HCEC 1CT (cell line): Measurements from ENCODE around the gene RNF144A.
"Not testable (repeated sequence)": the region's sequence is repeated elsewhere in the genome, so short reads cannot be mapped to it uniquely, and the experiment has no call there.

ENCODE experiments used
- DNase-seq: peaks from one replicate; pipeline ENCODE4 v3.0.0-alpha.2; 2017

RNF144A gene

GRCh38 chr2:6930923-6931647 is 13.9 kb downstream of the RNF144A start:
- no peak for DNase-seq

- DNase-seq: no peak
Observed at GRCh38 chr2:6931753-6932152, 14.5 kb downstream of the RNF144A start.

DNA sequence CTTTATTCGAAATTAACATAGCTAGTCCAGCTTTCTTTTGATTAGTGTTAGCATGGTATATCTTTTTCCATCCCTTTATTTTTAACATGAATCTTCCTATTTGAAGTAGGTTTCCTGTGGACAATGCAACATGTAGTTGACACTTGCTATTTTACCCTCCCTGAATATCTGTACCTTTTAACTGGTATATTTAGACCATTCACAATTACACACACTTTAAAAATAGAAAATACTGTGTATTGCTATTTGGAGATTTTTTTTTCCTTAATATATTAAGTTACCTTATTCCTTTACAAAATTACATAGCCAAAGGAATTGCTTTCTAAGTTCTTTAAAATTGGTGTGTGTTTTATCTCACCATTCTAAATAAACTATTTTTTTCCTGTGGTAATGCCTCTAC is 15.0 kb downstream of the RNF144A start:
- DNase-seq: no peak

DNA sequence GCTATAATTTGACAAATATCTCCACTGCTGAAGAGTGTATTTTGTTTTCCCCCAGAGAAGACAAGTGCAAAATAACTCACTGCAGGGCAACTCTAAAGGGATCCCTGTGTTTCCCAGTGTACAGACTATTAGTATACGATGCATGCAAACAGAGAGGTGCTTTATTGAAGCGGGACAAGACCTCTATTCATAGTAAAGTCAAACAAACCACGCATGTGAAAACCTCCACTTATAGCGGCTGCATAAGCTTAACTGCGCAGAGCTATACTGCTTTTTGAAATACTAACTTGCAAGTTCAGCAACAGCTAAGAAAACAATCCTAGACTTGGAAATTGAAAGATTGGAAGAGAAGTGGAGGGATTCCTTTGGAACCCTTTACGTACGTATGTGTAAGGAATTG is 15.6 kb downstream of the RNF144A start:
- DNase-seq: no peak

- DNase-seq: no peak
Observed at GRCh38 chr2:6933911-6934310, 16.7 kb downstream of the RNF144A start.

DNA sequence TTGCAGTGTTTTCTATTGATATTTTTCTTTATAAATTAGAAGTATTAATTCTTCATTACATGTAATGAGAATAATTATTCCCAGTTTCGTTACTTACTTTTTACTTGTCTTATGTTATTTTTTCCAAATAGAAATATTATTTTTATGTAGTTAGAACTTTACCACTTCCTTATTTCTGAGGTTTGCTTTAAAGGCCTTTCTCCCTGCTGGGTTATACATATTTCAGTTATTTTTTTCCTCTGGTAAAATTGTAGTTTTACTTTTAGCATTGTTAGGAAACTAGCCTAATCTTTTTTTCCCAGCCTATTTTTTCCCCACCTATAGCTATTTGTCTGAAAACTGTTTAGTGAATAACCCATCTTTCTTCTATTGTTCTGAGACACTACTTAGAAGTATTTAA is 17.1 kb downstream of the RNF144A start:
- DNase-seq: no peak

DNA sequence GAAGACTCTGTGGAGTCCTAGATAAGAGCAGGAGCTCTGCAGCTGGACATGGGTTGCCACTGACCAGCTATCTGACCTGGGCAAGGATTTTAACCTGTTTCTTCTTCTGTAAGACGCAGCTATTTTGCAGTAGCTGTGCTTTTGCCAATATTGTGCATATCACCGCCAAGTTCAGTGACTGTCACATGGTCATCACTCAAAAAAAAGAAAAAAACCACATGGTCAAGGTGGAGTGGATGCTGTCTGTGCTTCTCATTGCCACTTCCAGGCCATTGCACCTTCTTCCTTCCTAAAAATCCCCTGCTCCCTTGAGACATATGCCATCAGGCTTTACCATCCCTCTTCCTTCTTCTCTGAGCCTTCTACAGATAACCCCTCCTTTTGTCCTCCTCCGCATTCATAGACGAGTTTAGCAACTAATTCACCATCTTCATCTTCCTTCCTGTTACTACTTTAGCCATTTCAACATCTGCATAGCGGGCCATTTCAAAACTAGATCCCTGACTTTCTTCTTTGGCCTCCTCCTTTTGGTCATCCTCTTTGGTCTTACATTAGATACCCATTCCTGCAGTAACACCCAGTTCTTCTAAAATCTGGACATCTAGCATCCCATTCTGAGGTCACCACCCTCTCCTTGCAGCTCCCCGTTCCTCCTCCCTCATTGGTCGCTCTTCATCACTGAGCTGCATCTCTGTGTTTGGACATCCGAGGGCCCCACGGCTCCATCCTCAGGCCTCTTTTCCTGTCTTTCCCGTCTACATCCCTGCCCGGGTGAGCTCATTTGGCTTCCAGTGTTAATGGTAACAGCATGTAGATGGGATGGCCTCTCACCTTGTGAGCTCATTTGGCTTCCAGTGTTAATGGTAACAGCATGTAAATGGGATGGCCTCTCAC is 17.8 kb downstream of the RNF144A start:
- no peak for DNase-seq

- not testable (repeated sequence) for DNase-seq
Observed at GRCh38 chr2:6935652-6936020, 18.4 kb downstream of the RNF144A start.

GRCh38 chr2:6937157-6937556 is 19.9 kb downstream of the RNF144A start:
- DNase-seq: no peak

DNA sequence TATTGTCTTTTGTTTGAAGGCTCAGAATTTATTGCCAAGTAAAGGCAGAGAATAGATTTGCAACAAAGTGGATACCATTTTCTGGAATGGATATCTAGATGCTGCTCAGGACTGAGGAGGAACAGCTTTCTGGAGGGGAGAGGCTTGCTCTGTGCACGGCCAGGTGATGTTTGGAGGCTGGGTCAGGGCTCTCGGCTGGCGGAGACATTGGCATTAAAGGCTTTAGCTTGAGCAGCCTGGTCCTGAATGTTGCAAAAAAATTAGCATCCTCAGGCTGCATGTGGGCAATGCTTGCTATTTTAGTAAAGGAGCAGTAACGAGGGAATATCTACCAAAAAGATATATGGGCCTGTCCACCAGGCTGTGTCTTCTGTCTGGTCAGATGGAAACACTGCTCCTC is 20.4 kb downstream of the RNF144A start:
- no peak for DNase-seq

DNA sequence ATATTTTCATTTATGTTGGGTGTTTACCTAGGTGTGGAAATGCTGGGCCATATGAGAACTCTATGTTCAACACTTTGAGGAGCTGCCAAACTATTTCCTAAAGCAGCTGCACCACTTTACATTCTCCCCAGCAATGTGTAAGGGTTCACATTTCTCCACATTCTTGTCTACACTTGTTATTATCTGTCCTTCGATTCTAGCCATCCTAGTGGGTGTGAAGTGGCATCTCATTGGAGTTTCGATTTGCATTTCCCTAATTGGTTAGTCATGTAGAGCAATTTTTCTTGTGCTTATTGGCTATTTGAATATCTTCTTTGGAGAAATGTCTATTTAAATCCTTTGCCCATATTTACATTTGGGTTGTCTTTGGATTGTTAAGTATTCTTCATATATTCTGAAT is 21.9 kb downstream of the RNF144A start:
- DNase-seq: no peak

- no peak for DNase-seq
Observed at GRCh38 chr2:6940820-6941219, 23.6 kb downstream of the RNF144A start.

DNA sequence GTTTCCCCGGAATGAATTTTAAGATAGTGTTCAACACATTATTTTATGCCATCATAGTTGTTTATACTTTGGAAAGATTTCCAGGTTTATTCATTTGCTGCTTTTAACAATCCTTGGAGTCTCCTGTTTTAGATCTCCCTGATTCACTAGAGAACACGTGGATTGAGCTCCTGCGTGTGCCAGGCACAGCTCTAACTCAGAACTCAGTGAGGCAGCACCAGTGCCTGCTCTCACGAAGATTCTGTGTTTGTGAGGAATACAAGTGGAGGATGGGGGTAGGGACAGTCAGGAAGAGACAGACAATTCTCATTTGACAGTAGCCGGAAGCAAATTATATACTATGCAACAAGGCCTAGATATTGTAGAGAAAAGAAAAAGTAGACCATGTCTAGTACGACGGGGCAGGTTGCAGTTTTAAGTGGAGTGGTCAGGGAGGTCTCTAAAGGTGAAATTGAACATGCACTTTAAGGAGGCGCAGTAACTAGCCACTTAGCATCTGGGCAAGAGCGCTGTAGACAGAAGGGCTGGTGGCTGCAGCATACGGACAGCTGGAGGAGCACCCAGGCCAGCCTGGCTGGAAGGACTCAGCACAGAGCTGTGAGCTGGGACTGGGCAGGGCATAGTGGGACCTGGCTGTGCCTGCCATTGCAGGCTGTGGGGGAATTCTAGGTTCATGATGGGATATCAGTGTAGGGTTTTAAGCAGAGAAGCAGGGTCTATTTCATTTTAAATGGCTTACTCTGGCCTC is 24.3 kb downstream of the RNF144A start:
- no peak for DNase-seq

DNA sequence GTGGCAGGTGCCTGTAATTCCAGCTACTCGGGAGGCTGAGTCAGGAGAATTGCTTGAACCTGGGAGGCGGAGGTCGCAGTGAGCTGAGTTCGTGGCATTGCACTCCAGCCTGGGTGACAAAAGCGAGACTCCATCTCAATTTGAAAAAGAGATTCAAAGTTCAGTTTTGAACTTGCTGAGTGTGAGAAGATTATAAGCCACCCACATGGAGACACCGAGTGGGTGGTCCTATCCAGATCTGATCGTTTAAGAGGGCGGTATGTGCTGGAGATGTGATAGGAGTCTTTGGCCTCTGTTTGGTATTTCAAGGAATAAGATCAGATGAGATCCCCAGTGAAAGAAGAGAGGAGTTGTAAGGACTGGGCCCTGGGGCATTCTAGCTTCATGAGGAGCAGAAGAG is 25.6 kb downstream of the RNF144A start:
- DNase-seq: no peak

DNA sequence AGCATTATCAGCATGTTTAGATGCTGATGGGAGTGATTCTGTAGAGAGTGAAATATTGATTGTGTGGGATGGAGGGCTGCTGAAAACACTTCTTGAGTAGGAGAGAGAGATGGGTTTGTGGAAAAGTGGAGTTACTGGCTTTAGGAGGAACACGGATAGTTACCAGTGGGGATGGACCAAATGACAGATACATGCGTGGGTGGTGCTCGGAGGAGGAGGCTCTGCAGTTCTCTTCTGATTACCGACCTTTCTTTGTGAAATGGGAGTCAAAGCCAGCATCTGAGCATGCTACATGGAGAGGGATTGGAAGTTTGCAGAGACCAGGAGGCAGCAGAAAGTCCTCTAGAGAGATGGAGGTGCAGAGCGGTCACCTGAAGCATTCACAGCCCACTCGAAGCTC is 26.3 kb downstream of the RNF144A start:
- no peak for DNase-seq

- no peak for DNase-seq
Observed at GRCh38 chr2:6943971-6944370, 26.8 kb downstream of the RNF144A start.

DNA sequence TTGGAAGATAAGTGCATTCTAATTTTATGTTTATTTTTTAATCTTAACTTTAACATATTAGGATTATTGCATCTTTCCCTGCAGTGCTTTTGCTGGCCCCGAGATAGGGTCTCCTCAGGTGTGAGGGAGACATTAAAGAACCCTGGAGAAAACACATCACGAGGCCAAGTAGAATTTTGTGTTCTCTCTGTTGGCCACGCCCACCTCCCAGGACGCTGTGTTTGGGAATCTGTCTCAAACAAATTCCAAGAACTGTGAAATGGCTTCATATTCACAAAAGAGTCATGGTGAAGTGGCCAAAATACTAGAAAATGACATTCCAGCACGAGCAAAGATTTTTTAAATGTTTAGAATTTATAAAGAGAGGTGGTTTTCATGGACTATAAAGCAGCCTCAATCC is 27.3 kb downstream of the RNF144A start:
- DNase-seq: no peak

GRCh38 chr2:6945087-6945813 is 28.0 kb downstream of the RNF144A start:
- no peak for DNase-seq

GRCh38 chr2:6945821-6946220 is 28.6 kb downstream of the RNF144A start:
- DNase-seq: no peak

DNA sequence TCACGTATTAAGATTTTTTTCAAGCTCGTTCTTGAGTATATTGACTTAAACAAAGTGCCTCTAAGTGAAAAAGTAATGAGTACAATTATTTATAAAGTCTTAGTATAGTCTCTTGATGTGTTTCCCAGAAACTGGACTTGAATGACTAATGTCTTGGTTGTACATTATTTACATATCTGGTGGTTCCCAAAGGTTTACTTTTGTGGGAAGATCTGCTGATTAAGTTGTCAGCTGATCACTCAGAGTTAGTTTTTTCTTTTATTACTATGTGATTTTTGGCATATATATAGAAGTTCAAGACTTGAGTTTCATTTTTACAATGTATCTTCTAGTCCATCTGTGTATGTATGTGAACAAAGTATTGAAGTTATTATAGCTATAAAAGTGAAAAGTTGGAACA is 29.5 kb downstream of the RNF144A start:
- no peak for DNase-seq

- DNase-seq: no peak
Observed at GRCh38 chr2:6947929-6948676, 30.9 kb downstream of the RNF144A start.

DNA sequence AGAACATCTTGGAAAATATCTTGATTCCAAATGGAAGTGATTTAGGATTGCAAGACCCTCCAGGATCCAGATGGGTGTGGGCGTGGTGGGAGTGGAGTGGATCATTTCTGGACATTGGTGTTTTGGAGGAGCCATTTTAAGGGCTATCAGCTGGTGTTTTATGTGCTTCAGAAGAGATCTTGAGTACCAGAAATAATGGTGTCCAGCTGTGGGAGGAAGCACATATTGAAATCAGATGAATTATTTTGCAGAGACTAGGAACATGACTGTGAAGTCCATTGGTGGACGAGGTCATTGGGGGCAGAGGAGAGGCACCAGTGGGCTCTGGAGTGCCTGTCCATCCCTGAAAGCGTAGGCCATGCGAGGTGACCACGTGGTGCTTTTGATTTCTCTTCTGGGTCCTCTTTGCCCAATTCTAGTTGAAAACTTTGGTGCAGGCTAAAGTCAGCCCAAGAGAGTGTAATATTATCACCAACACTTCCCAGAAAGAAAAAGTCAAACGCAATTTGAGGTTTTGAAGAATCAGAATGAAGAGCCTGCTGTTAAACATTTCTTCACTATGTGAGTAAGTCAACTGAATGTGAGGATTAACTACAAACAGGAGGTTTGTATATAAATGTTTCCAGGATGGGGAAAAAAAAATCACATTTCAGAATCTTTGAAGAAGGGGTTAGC is 31.6 kb downstream of the RNF144A start:
- no peak for DNase-seq
